ENCODE data around the gene ITIH3.

DNA sequence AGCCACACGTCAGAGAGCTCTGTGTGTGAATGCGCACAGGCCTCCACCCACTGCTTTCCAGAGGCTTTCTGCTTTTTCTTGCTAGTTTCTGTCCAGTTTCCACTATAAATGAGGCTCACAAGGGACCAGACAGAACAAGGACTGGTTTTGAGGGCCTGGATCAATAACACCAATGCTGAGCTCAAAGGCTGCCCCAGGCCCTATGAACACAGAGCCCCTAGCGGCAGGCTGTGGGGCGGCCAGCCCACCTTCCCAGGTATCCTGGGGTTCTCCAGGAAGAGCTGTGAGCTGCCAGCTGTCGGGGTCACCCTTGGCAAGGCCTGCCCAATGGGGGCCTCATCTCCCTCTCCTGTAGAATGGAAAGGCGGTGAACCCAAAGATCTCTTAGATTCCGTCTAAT, 2.2 kb upstream of the ITIH3 start:
- no peak for TF ChIP-seq CTCF (conservative IDR thresholded peaks at IDR 0.05)
- no peak for TF ChIP-seq ZFX (IDR thresholded peaks at IDR 0.05)

Measured in C4-2B (cell line).